Ammon's horn (tissue), 1 donor: ENCODE data around the gene PDGFC.

Experiments
- DNase-seq: peaks from one replicate; pipeline ENCODE4 v3.0.0-alpha.2; 2016; ENCODE audit warnings: low spot score

Gene PDGFC

DNA sequence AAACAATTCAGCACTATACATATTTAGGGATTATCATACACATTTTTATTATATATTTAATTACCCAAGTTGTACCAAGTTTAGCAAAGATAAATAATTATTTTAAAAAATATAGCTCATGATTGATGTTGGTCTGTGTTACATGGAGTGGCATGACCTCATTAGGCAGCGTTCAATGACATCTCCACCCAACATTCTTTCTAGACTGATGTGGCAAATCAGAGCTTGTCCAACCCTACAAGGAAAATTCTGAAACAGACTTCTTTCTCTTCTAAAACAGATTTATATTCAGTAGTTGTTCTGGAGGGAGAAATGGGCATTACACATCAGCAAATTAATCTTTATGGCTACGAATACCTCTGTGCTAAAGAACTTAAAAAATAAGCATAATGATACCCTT, 189.7 kb downstream of the PDGFC start:
- no peak for DNase-seq

- DNase-seq: no peak
Measured at GRCh38 chr4:156779774-156780173, 191.8 kb downstream of the PDGFC start.

DNA sequence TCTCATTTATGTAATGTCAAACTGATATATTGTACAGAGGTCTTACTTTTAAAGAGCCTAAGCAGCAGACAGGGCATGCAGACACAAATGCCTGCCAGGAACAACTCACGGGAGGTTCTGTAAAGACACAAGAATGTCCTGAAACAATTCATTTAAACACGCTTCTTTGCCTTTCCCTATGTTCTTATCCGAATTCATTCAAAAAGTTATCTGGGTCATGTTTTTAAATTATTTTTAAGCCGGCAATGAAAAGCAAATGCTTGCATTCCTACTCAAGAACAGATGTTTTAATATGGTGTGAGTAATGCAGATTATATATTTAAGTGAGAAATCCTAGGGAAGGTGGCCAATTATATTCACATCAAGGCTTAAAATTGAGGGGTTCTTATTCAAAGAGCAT, 192.6 kb downstream of the PDGFC start:
- no peak for DNase-seq

DNA sequence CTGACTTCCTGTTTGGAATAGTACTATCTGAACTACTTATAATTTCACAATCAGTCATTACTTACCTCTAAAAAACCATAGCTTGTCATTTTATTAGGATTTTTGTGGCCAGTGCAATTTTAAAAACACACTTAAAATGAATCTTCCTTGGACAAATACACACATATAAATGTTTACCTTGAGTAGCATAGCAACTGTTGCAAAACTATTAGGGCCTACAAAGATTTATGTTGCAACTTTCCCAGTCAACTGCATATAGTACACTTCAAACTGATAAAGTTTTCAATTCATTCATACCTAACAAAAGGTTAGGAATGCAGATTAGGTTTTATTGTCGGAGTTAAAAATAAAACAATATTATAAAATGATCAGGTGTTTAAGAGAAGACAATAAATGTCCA, 193.0 kb downstream of the PDGFC start:
- DNase-seq: no peak

DNA sequence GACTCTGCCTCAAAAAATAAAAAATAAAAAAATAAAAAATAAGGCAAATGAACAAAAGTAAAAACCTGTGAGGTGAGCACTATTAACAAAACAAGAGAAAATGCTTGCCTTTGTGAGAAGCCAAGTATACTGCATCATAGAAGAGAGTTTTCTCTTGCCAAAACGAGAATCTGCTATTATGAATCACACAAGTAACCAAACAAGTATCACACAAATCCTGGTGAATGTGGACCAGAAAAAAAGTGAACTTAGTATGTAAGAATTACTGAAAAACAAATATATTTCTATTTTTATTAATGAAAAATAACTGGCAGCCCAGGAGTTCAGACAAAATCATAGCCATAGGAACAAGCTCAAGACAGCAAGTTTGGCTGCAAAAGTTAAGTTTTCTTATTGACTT, 193.5 kb downstream of the PDGFC start:
- no peak for DNase-seq

- peak; percentile 46 for DNase-seq
Measured at GRCh38 chr4:156775813-156776212, 195.8 kb downstream of the PDGFC start.

DNA sequence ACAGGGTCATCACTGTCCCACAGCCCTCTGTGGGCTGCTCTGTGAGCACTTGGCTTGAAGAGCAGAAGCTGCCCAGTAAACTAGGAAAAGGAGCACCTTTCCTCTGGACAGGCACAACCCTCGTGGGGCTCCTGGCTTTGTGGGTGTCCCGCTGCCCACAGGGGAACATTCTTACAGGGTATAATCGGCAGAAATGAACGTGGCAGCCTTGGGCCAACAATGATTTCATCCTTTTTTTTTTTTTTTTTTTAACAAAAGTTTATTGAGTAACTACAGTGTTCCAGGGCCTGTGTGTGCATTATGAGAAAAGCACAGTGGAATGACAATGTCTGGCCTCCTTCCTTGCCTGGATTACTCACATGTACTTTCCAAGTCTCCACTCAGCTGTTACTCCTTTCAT, 197.2 kb downstream of the PDGFC start:
- no peak for DNase-seq

DNA sequence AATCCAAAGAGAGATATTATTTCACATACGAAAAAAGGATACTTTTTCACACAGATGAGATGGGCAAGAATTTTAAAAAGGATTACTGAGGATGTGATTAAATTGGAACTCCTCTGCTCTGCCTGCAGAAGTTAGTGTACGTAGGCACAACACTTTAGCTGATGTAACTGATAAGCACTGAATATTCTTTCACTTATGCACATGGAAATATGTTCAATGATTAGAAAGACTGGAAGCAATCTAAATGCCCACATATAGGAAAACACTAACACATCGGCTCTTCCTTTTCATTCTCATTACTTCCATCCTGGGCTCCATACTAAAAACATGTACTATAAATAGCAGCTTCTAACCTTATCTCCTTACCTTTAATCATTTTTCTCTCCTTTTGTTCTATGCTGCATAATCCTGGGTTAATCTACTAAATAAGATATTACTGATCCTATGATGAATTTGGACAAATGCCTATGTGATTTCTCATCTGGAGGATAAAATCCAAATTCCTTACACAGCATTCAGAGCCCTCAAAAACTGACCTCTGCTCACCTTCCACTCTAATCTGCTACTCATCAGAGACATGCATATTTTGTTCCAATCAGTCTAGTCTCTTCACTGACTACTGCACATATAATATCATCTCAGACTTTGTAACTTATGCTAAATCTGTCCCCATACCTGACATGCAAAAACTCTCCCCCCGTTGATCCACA, 197.8 kb downstream of the PDGFC start:
- no peak for DNase-seq

DNA sequence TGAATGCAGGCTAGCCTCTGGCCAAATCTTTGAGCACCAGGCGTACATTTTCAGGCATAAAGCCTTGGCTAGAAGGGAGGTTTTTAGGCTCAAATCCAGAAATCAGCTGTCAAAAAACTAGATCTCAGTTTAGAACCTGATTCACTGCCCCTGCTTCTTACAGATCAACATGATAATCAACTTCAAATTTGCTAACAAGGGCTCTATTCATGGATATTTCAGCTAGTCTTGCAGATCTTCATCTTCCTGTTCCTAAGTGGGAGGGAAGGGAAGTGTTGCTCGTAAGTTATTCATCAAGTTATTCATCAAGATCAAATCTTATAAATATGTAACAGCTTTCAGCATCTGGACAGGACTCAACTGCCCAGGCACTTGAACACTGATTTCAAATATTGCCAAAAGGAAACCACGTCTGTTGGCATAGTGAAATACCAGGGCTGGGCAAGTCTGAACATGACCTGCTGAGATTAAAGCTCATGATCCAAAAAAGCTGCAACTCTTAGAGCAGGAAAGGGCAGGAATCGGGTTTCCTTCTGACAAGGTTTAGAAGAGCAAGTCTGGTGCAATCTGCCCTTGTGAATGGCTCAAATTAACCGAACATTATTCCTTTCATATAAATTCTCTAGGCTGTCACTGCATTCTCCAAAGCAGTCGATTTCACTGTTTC, 200.3 kb downstream of the PDGFC start:
- DNase-seq: peak; percentile 43

DNA sequence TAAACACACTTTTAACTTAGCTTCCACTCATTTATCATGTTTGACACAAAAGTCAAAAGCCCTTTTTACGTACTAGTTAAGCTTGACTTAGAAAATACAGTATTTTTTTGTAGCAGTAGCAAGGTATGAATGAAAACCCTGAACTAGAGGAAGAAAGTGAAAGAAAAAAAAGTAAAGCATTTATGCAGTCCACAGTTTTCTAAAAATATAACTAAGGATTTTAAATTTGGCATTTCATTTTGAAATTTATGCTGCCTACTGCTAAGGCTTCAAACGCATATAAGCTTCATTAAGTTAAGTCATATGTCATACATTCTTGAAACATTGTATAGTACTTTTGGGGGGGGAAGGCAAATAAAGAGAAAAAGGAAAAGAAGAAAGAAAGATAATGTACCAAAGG, 201.5 kb downstream of the PDGFC start:
- no peak for DNase-seq

DNA sequence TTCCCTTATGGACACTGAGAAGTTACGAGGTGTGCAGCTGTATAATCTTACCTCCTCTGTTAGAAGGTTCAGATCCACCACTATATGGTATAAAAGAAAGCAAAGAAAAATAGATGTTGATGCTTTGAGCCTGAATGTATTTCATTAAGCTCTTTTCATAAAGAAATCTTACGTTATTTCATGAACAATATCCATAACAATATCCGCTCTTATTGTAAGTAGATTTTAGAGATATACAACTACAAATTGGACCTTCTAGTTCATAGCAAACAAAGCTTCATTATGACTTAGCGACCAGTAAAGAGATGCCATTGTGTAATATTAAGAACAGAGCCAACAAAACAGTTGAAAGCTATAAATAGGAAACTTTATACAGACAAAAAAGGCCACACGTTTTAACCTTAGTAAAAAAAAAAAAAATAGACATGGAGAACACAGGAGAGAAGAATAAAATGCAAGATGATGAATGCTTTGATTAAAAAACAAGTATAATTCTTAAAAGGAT, 203.6 kb downstream of the PDGFC start:
- no peak for DNase-seq

DNA sequence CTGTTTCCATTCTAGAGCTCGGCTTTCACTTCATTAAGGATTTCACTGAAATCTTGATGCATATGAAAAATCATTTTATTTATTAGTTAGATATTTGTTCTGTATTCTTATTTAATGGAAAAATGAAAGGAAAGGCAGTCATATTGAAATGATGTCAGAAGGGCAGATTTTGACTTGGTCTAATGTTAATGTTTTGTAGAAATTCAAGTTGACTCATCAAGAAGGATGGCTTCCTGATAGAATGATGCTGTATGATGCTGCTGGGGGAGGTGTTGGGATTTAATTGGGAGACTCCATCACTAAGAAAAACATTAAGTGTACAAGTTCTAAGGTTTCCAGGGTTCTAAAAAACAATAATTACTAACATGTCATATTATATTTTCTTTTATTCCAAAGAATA, 204.8 kb downstream of the PDGFC start:
- no peak for DNase-seq

DNA sequence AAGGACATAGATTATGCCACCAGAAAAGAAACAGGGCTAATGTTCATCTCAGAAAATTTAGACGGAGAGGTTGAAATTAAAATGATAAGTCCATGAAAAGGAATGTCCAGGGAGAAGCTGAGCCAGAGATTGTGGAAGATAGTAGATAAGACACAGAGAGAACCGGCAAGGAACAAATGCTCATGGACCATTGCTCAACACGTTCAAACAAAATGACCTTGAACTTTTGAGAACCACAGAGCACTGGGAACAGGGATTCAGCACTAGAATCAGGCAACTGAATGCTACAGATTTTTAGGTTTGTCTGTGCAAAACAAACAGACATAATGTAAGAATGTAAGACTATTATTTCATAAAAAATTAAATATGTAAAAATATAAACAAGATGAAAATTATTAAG, 206.3 kb downstream of the PDGFC start:
- no peak for DNase-seq

- no peak for DNase-seq
Measured at GRCh38 chr4:156764846-156765245, 206.8 kb downstream of the PDGFC start.

DNA sequence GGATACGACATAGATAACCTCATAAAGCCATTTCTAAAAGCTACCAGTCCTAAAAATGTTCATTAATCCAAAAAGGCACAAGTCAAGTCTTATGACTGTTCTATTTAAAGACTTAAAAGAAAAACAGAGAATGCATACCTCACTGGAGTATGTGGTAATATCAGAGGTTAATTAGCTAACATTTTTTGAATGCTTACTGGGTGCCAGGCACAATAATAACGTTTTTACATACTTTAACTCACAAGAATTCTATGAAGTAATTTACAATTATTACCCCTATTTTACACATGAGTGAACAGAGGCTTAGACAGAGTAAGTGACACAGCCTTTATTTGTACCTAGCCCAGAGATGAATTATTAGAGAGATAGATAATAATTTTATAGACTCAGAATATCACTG, 207.5 kb downstream of the PDGFC start:
- DNase-seq: no peak

- peak; percentile 9 for DNase-seq
Measured at GRCh38 chr4:156763511-156763910, 208.1 kb downstream of the PDGFC start.

DNA sequence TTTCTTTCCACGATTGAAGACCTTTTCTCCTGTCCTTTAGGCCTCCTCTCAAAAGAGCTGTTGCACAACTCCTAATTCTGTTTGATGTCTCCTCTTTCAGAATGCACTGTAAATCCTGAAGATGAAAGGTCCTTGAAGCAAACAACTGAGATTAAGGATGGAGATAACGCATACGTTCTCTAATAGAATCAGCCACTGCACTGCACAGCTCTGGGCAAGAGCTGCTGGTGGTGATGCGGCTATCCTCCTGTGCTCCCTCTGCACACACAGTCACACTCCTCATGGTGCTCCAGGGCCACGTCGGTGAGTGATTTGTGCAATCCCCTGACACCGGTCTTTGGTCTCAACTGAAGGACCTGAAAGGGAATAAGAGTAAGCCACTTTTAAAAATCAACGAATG, 208.7 kb downstream of the PDGFC start:
- no peak for DNase-seq

DNA sequence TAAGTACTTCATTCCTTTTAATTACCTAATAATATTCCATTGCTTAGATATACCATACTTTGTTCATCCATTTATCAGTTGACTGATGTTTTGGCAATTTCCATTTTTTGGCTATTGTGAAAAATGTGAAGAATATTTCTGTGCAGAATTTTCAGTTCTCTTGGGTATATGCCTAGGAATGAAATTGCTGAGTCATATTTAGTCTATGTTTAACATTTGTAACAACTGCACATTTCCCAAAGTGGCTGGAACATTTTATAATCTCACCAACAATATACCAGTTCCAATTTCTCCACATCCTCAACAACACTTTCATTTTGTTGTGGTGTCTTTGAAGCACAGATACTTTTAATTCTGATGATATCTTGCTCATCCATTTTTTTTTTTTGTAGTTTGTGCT, 215.5 kb downstream of the PDGFC start:
- DNase-seq: no peak

DNA sequence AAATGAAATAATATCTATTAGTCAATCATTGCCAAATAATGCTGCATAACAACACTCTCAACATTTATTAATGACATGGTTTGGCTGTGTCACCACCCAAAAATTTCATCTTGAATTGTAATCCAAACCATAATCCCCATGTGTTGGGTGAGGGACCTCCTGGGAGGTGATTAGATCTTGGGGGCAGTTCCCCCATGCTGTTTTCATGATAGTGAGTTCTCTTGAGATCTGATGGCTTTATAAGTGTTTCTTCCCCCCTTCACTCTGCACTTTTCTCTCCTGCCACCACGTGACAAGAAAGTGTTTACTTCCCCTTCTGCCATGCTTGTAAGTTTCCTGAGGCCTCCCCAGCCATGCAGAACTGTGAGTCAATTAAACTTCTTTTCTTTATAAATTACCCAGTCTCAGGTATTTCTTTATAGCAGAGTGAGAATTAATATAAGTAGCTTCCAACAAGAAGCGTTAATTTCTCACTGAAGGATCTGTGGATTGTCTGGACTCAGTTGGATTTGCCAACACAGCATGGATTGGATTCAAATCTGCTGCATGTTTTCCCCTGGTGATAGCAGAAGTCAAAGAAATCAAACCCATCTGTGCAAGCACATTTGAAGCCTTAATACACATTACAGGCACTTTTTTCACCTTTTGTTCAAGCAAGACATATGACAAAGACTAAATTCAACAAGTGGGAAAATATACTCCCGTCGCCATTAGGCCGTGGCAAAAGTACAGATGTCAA, 216.6 kb downstream of the PDGFC start:
- no peak for DNase-seq

DNA sequence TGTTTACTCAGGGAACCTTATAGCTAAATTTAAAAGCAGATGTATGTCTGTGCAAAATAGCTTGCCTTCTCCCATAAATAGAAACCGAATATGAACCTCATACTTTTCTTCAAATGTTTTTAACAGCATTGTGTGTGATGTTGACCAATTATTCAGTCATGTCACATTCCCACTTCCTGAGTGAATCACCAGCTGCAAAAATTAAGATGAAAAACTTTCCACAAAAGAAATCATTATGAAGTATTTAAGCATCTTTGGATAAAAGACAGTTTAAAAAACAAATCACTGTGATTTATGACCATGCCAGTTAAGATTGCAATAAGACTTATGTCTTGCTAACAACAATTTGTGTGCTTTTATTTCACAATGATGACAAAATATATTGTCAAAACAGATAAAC, 220.1 kb downstream of the PDGFC start:
- no peak for DNase-seq

DNA sequence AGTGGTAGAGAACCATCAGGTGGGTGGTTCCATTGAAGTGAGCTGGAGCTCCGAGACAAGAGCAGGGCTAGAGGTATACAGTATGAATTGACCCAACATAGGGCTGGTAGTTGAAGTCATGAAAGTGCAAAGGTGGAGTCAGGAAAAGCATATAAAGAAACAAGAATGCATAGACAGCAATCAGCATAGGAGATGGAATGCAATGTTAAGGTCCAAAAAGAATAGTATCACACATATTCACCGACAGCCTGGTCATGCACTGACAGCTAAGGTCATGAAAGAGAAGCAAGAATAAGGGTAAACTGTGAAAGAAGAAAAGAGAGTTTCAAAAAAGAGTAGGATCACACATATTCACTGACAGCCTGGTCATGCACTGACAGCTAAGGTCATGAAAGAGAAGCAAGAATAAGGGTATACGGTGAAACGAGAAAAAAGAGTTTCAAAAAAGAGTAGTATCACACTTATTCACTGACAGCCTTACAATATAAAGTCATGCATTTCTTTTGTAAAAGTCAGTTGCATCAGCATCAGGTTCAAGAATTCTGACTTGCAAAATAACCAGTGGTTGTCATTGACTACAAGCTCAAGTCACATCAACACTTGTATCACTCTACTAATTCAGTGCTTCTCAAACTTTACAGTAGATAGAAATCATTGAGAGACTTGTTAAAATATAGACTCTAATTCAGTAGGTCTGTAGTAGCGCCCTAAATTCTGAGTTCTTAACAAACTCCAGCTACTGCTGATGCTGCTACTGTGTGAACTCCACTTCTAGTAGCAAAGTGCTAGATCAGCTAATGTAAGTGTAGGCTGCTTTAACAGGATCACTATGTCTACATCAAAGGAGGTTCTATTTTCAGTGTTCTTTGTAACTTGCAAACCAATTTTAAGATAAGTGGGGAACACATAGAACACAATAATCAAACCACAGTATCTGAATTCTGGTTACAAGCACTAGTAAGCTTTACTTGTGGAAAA, 221.9 kb downstream of the PDGFC start:
- DNase-seq: no peak

DNA sequence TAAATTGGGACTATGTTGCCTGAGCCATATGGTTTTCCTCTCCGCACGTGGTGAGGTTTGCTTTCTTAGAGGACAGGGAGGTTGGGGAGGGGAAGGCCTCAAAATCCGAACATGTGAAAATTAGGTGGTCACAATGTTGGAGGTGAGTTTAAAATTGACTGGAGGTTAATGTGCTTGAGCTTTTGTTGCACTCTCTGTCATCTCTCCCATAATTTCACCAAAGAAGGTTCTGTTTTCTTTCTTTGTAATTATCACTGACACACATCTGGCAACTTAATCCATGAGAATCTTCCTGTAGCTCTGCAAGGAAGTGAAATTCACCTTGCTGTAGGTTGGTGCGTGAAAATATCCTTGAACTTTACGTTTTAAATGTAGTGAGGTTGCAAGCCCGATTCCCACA, 225.5 kb downstream of the PDGFC start:
- no peak for DNase-seq
